Suprapubic skin (tissue), 3 donors: ENCODE measurements around the gene FLVCR2.

Source experiments
- POLR2A ChIP-seq, 2 donors: fragments of 450-650 bp; IDR thresholded peaks; one replicate each; pipeline ENCODE4 v1.6.1; 2017; ENCODE audit warnings: antibody characterized with exemption in 2 of 2, mild to moderate bottlenecking in 2 of 2, moderate library complexity in 2 of 2
- TF ChIP-seq, protein P1 (sequence below), 2 donors: fragments of 200-600 bp in 1 of 2; fragments of 450-650 bp in 1 of 2; sonication (generic) in 1 of 2; IDR thresholded peaks; one replicate each; pipeline ENCODE4 v1.5.1; 2016 to 2019; ENCODE audit warnings: antibody characterized with exemption in 2 of 2, mild to moderate bottlenecking in 1 of 2, moderate library complexity in 1 of 2

- no peak for TF ChIP-seq POLR2A (IDR thresholded peaks at IDR 0.05)
- TF ChIP-seq, protein P1, sequence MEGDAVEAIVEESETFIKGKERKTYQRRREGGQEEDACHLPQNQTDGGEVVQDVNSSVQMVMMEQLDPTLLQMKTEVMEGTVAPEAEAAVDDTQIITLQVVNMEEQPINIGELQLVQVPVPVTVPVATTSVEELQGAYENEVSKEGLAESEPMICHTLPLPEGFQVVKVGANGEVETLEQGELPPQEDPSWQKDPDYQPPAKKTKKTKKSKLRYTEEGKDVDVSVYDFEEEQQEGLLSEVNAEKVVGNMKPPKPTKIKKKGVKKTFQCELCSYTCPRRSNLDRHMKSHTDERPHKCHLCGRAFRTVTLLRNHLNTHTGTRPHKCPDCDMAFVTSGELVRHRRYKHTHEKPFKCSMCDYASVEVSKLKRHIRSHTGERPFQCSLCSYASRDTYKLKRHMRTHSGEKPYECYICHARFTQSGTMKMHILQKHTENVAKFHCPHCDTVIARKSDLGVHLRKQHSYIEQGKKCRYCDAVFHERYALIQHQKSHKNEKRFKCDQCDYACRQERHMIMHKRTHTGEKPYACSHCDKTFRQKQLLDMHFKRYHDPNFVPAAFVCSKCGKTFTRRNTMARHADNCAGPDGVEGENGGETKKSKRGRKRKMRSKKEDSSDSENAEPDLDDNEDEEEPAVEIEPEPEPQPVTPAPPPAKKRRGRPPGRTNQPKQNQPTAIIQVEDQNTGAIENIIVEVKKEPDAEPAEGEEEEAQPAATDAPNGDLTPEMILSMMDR (IDR thresholded peaks at IDR 0.05) = no peak
These were observed 49.0 kb downstream of the FLVCR2 start for GRCh38 chr14:75627406-75627805.
